ENCODE measurements around the gene PTCD3.

DNA sequence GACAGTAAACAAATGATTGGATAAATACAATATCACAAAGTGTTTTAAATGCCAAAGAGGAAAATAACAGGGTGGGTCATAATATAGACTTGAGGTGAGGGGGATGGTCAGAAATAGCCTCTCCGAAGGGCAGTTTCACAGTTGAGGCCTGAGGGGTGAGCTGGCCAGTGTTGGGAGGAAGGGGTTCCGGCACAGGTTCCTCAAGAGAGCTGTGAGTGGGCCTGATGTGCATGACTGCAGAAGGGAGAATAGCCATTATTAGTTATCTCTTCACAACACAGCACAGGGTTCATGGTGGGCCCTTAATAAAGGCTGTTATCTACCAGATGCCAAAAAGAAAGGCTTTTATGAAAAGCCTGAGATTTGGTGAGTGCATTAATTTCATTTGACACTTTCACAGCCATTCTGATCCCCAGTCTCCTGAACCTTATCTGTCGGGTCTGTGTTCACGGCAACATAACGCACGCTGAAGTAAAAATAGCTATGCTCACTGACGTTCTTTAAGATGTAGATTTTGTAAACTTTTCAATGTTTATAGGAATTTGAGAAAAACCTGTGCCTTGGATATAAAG, 39.9 kb upstream of the PTCD3 start:
- TF ChIP-seq, protein P1, sequence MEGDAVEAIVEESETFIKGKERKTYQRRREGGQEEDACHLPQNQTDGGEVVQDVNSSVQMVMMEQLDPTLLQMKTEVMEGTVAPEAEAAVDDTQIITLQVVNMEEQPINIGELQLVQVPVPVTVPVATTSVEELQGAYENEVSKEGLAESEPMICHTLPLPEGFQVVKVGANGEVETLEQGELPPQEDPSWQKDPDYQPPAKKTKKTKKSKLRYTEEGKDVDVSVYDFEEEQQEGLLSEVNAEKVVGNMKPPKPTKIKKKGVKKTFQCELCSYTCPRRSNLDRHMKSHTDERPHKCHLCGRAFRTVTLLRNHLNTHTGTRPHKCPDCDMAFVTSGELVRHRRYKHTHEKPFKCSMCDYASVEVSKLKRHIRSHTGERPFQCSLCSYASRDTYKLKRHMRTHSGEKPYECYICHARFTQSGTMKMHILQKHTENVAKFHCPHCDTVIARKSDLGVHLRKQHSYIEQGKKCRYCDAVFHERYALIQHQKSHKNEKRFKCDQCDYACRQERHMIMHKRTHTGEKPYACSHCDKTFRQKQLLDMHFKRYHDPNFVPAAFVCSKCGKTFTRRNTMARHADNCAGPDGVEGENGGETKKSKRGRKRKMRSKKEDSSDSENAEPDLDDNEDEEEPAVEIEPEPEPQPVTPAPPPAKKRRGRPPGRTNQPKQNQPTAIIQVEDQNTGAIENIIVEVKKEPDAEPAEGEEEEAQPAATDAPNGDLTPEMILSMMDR (conservative IDR thresholded peaks at IDR 0.05; ENCODE audit: low read length), result no peak
- TF ChIP-seq EZH2phosphoT487 (IDR thresholded peaks at IDR 0.05; ENCODE audit: borderline replicate concordance), result no peak

Measured in Loucy (cell line).